ENCODE measurements around the gene TENT5A.

TENT5A gene

GRCh38 chr6:81727876-81728517 is 24.5 kb downstream of the TENT5A start:
- no peaks in the 10 kb centered on the region for H3K4me1 ChIP-seq (ENCODE audit: control insufficient read depth in 1 of 2, insufficient read depth in 1 of 2, low read depth in 1 of 2, low read length in 1 of 2)
- H3K9me3 ChIP-seq: no peaks in the 10 kb centered on the region
- H3K36me3 ChIP-seq: no peaks in the 10 kb centered on the region
- no peak for TF ChIP-seq CTCF (IDR thresholded peaks at IDR 0.05)
- H3K27me3 ChIP-seq: no peaks in the 10 kb centered on the region
- no peak overlapping the region for H3K27ac ChIP-seq
- H3K4me3 ChIP-seq (ENCODE audit: low read depth in 1 of 2, low read length in 1 of 2): no peak overlapping the region

- Histone ChIP-seq H3K4me1 (ENCODE audit: control insufficient read depth in 1 of 2, insufficient read depth in 1 of 2, low read depth in 1 of 2, low read length in 1 of 2) (no peaks in the 10 kb centered on the region), H3K9me3 (no peaks in the 10 kb centered on the region), H3K27me3 (no peaks in the 10 kb centered on the region), H3K36me3 (no peaks in the 10 kb centered on the region), H3K27ac (no peak overlapping the region), H3K4me3 (ENCODE audit: low read depth in 1 of 2, low read length in 1 of 2) (no peak overlapping the region)
- TF ChIP-seq CTCF (IDR thresholded peaks at IDR 0.05): no peak
Observed at GRCh38 chr6:81725127-81725526, 27.4 kb downstream of the TENT5A start.

- Histone ChIP-seq H3K27me3 (no peaks in the 10 kb centered on the region), H3K36me3 (no peaks in the 10 kb centered on the region), H3K27ac (no peak overlapping the region), H3K4me1 (ENCODE audit: control insufficient read depth in 1 of 2, insufficient read depth in 1 of 2, low read depth in 1 of 2, low read length in 1 of 2) (no peaks in the 10 kb centered on the region), H3K9me3 (no peaks in the 10 kb centered on the region), H3K4me3 (ENCODE audit: low read depth in 1 of 2, low read length in 1 of 2) (no peak overlapping the region)
- no peak for TF ChIP-seq CTCF (IDR thresholded peaks at IDR 0.05)
Observed at GRCh38 chr6:81722506-81723223, 29.8 kb downstream of the TENT5A start.

- H3K27me3 ChIP-seq: no peaks in the 10 kb centered on the region
- H3K4me3 ChIP-seq (ENCODE audit: low read depth in 1 of 2, low read length in 1 of 2): no peak overlapping the region
- H3K4me1 ChIP-seq (ENCODE audit: control insufficient read depth in 1 of 2, insufficient read depth in 1 of 2, low read depth in 1 of 2, low read length in 1 of 2): peaks cover 0 to 4% of the 10 kb centered on the region in 2 experiments
- TF ChIP-seq CTCF (IDR thresholded peaks at IDR 0.05): no peak
- H3K9me3 ChIP-seq: no peaks in the 10 kb centered on the region
- H3K36me3 ChIP-seq: no peaks in the 10 kb centered on the region
- H3K27ac ChIP-seq: no peak overlapping the region
Observed at GRCh38 chr6:81720427-81720826, 32.1 kb downstream of the TENT5A start.

- H3K27me3 ChIP-seq: no peaks in the 10 kb centered on the region
- H3K27ac ChIP-seq: no peak overlapping the region
- H3K36me3 ChIP-seq: no peaks in the 10 kb centered on the region
- no peaks in the 10 kb centered on the region for H3K9me3 ChIP-seq
- TF ChIP-seq CTCF (IDR thresholded peaks at IDR 0.05): no peak
- no peak overlapping the region for H3K4me3 ChIP-seq (ENCODE audit: low read depth in 1 of 2, low read length in 1 of 2)
- peaks cover 0 to 4% of the 10 kb centered on the region in 2 experiments for H3K4me1 ChIP-seq (ENCODE audit: control insufficient read depth in 1 of 2, insufficient read depth in 1 of 2, low read depth in 1 of 2, low read length in 1 of 2)
Observed at GRCh38 chr6:81718126-81718525, 34.4 kb downstream of the TENT5A start.
